LNCaP clone FGC (cell line): ENCODE results near the gene ZNF697.

Source experiments
- DNase-seq: peaks from one replicate; pipeline ENCODE4 v3.0.0-alpha.2; 2011; ENCODE audit warnings: low read depth
- H3K4me3 ChIP-seq: 2 replicates; pipeline ENCODE4 v1.5.1; 2011; ENCODE audit warnings: mild to moderate bottlenecking, low read depth, low read length, control low read depth
- CTCF ChIP-seq: IDR thresholded peaks from 2 replicates; pipeline ENCODE4 v1.5.1; 2012; ENCODE audit warnings: mild to moderate bottlenecking; ENCODE audit not compliant: control insufficient read depth, insufficient read depth; ENCODE audit errors: extremely low read depth

Gene ZNF697

GRCh38 chr1:119632841-119633240, 15.2 kb downstream of the ZNF697 start:
- H3K4me3 ChIP-seq = no peak overlapping the region
- no peak for TF ChIP-seq CTCF
- no peak for DNase-seq

- TF ChIP-seq CTCF = no peak
Observed at GRCh38 chr1:119632103-119632490, 16.0 kb downstream of the ZNF697 start.

GRCh38 chr1:119631433-119632102, 16.5 kb downstream of the ZNF697 start:
- no peak overlapping the region for H3K4me3 ChIP-seq
- no peak for TF ChIP-seq CTCF
- DNase-seq = no peak

More at GRCh38 chr1:119632103-119632490, 16.0 kb downstream of the ZNF697 start:
- no peak overlapping the region for H3K4me3 ChIP-seq
- no peak for DNase-seq

GRCh38 chr1:119631086-119631432, 17.0 kb downstream of the ZNF697 start:
- no peak for TF ChIP-seq CTCF
- DNase-seq = no peak
- no peak overlapping the region for H3K4me3 ChIP-seq

- no peak for TF ChIP-seq CTCF
- no peak overlapping the region for H3K4me3 ChIP-seq
- DNase-seq = no peak
Observed at GRCh38 chr1:119626841-119627240, 21.2 kb downstream of the ZNF697 start.

- H3K4me3 ChIP-seq = peak overlapping the region; percentile 24
- DNase-seq = peak; percentile 94
- TF ChIP-seq CTCF = no peak
Observed at GRCh38 chr1:119626011-119626545, 22.0 kb downstream of the ZNF697 start.

- no peak for DNase-seq
- H3K4me3 ChIP-seq = no peak overlapping the region
- no peak for TF ChIP-seq CTCF
Observed at GRCh38 chr1:119623678-119624077, 24.4 kb downstream of the ZNF697 start.
